ENCODE data around the gene ZNF208. TPM values are rescaled to one million over a fixed set of nuclear protein-coding genes. Genes with fewer than 3 reads are reported as not detected.
"Not testable (repeated sequence)": the region's sequence is repeated elsewhere in the genome, so short reads cannot be mapped to it uniquely, and the experiment has no call there.

Gene ZNF208
- total RNA-seq: 1.1 TPM
- polyA plus RNA-seq: 1.0 TPM

DNA sequence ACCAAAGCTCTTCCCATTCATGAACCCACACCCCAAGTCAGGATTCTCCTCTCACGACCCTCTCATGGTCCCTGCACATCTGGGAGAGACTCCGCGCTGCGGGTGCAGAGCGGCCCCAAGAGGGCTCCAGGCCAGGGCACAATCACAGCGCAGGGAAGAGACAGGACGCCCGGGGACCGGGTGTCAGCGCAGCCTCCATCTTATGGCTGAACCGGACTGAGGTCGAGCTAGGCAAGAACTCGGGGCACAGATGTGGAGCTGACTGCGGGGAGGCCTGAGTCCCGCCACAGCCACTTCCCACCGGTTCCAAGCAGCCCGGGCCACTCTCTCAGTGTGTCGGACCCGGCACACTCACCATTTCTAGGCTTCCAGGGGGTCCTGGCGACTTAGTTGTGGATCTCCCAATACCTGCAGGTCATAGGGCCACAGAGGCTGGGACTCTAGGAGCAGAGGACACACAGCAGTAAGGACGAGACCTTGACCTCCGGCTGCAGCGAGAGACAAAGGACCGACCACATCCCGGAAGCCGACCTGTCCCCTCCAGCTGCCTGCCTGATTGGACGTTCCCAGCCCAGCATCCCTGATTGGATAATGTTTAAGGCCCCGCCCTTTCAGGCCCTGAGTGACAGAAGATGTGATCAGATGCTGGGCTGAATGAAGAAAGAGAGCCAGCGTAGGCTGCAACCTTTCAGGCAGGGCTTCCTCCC lies at the start of gene ZNF208:
Gene ZNF208 (minus strand): TSS at position 507 of the 707 bp plus-strand sequence. CDS start 149 bp downstream, at position 358.
- 4% methylated on average over 29 of the region's 29 CpGs for WGBS

DNA sequence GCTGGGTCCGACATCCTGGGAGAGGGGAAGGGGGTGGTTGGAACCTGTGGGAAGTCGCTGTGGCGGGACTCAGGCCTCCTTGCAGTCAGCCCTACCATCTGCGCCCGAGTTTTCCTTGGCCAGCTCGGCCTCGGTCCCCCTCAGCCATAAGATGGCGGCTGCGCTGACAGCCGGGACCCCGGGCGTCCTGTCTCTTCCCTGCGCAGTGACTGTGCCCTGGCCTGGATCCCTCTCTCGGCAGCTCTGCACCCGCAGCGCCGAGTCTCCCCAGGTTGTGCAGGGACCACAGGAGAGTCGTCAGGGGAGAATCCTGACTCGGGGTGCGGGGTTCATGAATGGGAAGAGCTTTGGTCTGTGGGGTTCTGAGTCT lies 41.9 kb upstream of the ZNF208 start:
- no peak overlapping the region for H3K27ac ChIP-seq (ENCODE audit: low read depth)
- no peak for DNase-seq (ENCODE audit: extremely low spot score)
- WGBS: under 1% methylated on average over 20 of the region's 20 CpGs
- peak overlapping the region; percentile 49 for H3K4me3 ChIP-seq (ENCODE audit: low read depth, low read length)
- H3K4me1 ChIP-seq (ENCODE audit: insufficient read depth): no peaks in the 10 kb centered on the region
- H3K36me3 ChIP-seq (ENCODE audit: insufficient read depth): no peaks in the 10 kb centered on the region

More for the DNA sequence above, at the start of gene ZNF208:
- not testable (repeated sequence) for H3K27ac ChIP-seq (ENCODE audit: low read depth); H3K4me1 ChIP-seq (ENCODE audit: insufficient read depth); DNase-seq (ENCODE audit: extremely low spot score); H3K36me3 ChIP-seq (ENCODE audit: insufficient read depth)
- peak within 1 kb of the TSS; percentile 34 for H3K4me3 ChIP-seq (ENCODE audit: low read depth, low read length)

DNA sequence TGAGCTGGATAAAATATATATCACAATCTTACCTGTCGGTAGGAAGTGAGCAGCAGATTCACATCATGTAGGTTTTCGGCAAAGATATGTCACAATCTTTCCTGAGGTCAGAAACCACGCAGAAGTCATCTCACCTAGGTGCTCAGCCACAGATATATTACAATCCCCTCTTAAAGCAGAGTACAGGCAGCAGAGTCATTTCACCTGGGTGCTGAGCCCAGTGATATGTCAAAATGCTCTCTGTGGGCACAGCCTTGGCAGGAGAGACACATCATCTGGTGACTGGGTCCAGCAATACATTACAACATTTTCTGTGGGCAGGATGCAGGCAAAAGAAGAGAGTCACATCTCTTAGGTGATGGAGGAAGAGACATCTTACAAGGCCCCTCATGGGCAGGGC lies 30.4 kb upstream of the ZNF208 start:
- not testable (repeated sequence) for H3K4me3 ChIP-seq (ENCODE audit: low read depth, low read length); H3K27ac ChIP-seq (ENCODE audit: low read depth); H3K4me1 ChIP-seq (ENCODE audit: insufficient read depth); H3K36me3 ChIP-seq (ENCODE audit: insufficient read depth); DNase-seq (ENCODE audit: extremely low spot score)
- 74% methylated on average over 3 of the region's 3 CpGs for WGBS

DNA sequence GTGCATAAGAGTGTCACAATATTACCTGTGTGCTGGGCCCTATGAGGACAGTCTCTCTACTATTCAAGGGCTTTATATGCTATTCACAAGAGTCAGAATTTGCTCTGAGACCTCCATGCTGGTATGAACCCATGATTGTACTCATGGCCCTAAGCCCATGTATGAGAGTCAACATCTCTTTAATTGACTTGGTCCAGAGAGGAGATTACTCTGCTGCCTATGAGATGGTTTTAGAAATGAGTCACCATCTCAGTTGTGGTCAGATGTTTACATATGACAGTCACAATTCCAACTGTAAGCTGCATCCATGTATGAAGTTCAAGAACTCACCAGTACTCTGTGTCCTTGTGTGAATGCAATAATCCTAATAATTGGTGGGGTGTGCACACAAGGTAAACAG lies 19.9 kb upstream of the ZNF208 start:
- Histone ChIP-seq H3K4me3 (ENCODE audit: low read depth, low read length) (no peak overlapping the region), H3K27ac (ENCODE audit: low read depth) (no peak overlapping the region), H3K4me1 (ENCODE audit: insufficient read depth) (no peaks in the 10 kb centered on the region), H3K36me3 (ENCODE audit: insufficient read depth) (no peaks in the 10 kb centered on the region)
- no peak for DNase-seq (ENCODE audit: extremely low spot score)

DNA sequence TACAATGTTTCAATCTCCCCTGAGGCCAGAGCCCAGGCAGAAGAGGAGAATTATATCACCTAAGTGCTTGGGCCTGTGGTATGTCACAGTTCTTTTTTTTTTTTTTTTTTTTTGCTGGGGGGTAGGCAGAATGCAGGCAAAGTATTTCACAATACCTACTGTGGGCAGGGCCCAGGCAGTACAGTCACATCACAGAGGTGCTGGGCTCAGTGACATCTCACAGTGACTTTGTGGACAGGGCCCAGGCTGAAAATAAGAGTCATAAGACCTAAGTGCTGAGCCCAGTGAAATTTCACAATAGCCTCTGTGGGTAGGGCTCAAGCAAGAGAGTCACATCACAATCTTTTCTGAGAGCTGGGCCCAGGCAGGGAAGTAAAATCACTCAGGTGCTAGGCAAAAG lies 15.9 kb upstream of the ZNF208 start:
- no peak overlapping the region for H3K4me3 ChIP-seq (ENCODE audit: low read depth, low read length)
- H3K27ac ChIP-seq (ENCODE audit: low read depth): no peak overlapping the region
- H3K4me1 ChIP-seq (ENCODE audit: insufficient read depth): no peaks in the 10 kb centered on the region
- no peaks in the 10 kb centered on the region for H3K36me3 ChIP-seq (ENCODE audit: insufficient read depth)
- no peak for DNase-seq (ENCODE audit: extremely low spot score)

DNA sequence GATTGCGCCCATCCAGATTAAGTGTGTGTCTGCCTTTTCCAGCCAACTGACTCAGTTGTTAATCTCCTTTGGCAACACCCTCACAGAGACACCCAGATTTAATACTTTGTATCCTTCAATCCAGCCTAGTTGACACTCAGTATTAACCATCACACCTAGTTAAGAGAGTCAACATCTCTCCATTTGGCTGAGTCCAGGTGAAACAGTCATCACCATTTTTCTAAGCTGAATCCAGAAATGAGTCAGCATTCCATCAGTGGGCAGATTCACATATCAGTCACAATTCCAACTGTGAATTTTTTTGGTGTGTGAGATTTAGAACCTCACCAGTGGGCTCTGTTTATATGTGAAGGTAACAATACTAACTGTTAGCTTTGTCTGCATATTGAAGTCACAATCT lies 14.8 kb upstream of the ZNF208 start:
- not testable (repeated sequence) for H3K27ac ChIP-seq (ENCODE audit: low read depth); H3K36me3 ChIP-seq (ENCODE audit: insufficient read depth); DNase-seq (ENCODE audit: extremely low spot score); H3K4me1 ChIP-seq (ENCODE audit: insufficient read depth); H3K4me3 ChIP-seq (ENCODE audit: low read depth, low read length)
- 100% methylated on average over 1 of the region's 1 CpG for WGBS

DNA sequence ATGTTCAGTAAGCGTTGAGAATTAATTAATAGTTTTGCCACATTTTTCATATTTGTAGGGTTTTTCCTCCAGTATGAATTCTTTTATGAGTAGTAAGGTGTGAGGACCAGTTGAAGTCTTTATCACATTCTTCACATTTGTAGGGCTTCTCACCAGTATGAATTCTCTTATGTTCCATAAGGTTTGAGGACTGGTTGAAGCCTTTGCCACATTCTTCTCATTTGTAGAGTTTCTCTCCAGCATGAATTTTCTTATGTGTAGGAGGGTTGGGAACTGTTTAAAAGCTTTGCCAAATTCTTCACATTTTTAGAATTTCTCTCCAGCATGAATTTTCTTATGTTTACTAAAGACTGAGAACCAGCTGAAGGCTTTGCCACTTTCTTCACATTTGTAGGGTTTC lies 40.3 kb downstream of the ZNF208 start:
- DNase-seq (ENCODE audit: extremely low spot score): no peak
- no peak overlapping the region for H3K4me3 ChIP-seq (ENCODE audit: low read depth, low read length)
- WGBS: 82% methylated on average over 1 of the region's 1 CpG

DNA sequence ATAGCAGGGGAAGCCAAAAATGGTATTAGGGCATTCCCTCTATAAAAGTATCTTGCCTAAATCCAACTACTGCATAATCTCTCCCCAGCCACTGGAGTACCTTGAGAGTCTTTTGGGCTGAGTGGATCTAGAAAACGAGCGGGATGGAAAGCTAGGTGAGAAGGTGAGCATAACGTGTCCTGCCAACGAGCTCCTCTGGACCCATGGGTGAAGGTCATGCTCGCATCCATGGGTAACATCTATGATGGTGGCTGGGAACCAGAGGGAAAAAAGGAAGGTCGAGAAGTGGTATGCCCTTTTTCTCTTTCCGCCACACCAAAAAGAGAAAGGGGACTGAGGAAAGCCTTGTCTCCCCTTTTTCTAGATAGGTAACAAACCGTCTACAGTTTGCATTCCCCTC lies 63.0 kb downstream of the ZNF208 start:
- Histone ChIP-seq H3K27ac (ENCODE audit: low read depth) (no peak overlapping the region), H3K4me1 (ENCODE audit: insufficient read depth) (no peaks in the 10 kb centered on the region), H3K36me3 (ENCODE audit: insufficient read depth) (no peaks in the 10 kb centered on the region), H3K4me3 (ENCODE audit: low read depth, low read length) (no peak overlapping the region)
- no peak for DNase-seq (ENCODE audit: extremely low spot score)
- 71% methylated on average over 8 of the region's 8 CpGs for WGBS

More for the DNA sequence above, 40.3 kb downstream of the ZNF208 start:
- H3K36me3 ChIP-seq (ENCODE audit: insufficient read depth): no peaks in the 10 kb centered on the region
- no peak overlapping the region for H3K27ac ChIP-seq (ENCODE audit: low read depth)
- H3K4me1 ChIP-seq (ENCODE audit: insufficient read depth): no peaks in the 10 kb centered on the region

DNA sequence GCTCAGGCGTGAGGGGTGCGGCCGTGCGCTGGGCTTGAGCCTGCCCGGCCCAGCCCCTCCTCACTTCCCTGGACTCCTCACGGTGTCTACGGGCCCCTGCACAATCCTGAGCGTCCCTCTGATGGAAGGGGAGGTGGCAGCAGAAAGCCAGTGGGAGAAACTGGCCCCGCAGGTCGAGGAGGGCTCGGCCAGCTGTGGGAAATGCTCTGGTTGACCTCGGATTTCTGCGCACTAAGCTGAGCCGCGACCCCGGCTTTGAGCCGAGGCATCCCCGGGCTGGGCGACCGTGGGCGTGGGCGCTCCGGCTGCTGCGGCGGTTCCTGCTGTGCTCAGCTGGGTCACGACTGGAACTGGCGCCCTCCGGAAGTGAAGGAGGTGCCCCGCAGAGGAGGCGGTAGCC lies 70.1 kb downstream of the ZNF208 start:
- Histone ChIP-seq H3K4me1 (ENCODE audit: insufficient read depth) (no peaks in the 10 kb centered on the region), H3K4me3 (ENCODE audit: low read depth, low read length) (no peak overlapping the region), H3K36me3 (ENCODE audit: insufficient read depth) (peaks cover 2% of the 10 kb centered on the region), H3K27ac (ENCODE audit: low read depth) (no peak overlapping the region)
- DNase-seq (ENCODE audit: extremely low spot score): no peak
- WGBS: 81% methylated on average over 30 of the region's 30 CpGs

DNA sequence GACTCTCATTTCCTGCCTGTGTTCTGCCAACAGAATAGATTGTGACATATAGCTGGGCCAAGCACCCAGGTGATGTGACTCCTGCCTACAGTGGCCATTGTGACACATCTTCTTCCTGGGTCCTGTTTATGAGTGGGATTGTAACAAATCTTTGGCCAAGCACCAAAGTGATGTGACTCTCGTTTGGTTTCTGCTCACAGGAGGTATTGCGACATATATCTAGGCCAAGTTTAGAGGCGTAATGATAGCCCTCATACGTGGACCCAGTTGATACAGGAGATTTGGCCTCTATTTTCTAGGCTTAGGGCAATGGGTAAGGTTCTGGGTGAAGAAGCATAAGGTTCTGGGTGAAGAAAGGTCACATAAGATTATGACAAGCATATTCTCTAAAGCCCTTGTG lies 76.2 kb downstream of the ZNF208 start:
- peaks cover 2% of the 10 kb centered on the region for H3K36me3 ChIP-seq (ENCODE audit: insufficient read depth)
- no peak overlapping the region for H3K27ac ChIP-seq (ENCODE audit: low read depth)
- 70% methylated on average over 4 of the region's 4 CpGs for WGBS
- no peak for DNase-seq (ENCODE audit: extremely low spot score)
- no peaks in the 10 kb centered on the region for H3K4me1 ChIP-seq (ENCODE audit: insufficient read depth)
- H3K4me3 ChIP-seq (ENCODE audit: low read depth, low read length): no peak overlapping the region

DNA sequence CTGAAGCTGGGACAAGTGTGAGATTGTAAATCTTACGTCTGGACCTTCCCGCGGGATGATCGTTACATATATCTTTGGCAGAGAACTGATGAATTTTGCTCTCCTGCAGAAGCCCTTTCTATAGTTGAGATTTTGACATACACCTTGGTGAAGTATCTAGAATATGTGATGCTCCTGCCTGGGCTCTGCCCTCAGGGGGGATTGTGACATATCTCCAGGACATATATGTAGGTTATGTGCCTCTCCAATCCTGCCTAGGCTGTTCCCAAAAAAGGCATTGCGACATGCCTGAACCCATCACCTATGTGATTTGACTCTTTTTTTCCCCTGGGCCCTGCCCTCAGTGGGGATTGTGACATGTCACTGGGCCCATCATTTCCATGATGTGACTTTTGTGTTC lies 76.6 kb downstream of the ZNF208 start:
- H3K27ac ChIP-seq (ENCODE audit: low read depth): no peak overlapping the region
- 92% methylated on average over 5 of the region's 5 CpGs for WGBS
- peaks cover 2% of the 10 kb centered on the region for H3K36me3 ChIP-seq (ENCODE audit: insufficient read depth)
- DNase-seq (ENCODE audit: extremely low spot score): no peak
- no peaks in the 10 kb centered on the region for H3K4me1 ChIP-seq (ENCODE audit: insufficient read depth)
- H3K4me3 ChIP-seq (ENCODE audit: low read depth, low read length): no peak overlapping the region

DNA sequence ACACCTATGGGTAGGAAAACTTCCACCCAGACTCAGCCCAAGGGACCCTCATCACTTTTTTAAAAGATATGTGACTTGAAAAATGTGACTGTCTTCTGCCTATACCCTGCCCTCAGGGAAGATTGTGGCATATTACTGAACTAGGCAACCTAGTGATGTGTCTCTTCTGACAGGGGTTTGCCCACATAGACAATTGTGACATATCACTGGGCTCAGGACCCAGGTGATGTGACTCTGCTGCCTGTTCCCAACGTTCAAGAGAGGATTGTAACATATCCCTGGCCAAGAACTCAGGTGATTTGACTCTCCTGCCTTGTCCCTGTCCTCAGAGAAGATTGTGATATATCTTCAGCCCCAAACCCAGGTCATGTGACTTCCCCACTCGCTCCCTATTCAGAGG lies 88.5 kb downstream of the ZNF208 start:
- H3K36me3 ChIP-seq (ENCODE audit: insufficient read depth): no peaks in the 10 kb centered on the region
- H3K4me3 ChIP-seq (ENCODE audit: low read depth, low read length): no peak overlapping the region
- 24% methylated on average over 2 of the region's 2 CpGs for WGBS
- no peaks in the 10 kb centered on the region for H3K4me1 ChIP-seq (ENCODE audit: insufficient read depth)
- no peak overlapping the region for H3K27ac ChIP-seq (ENCODE audit: low read depth)
- no peak for DNase-seq (ENCODE audit: extremely low spot score)

DNA sequence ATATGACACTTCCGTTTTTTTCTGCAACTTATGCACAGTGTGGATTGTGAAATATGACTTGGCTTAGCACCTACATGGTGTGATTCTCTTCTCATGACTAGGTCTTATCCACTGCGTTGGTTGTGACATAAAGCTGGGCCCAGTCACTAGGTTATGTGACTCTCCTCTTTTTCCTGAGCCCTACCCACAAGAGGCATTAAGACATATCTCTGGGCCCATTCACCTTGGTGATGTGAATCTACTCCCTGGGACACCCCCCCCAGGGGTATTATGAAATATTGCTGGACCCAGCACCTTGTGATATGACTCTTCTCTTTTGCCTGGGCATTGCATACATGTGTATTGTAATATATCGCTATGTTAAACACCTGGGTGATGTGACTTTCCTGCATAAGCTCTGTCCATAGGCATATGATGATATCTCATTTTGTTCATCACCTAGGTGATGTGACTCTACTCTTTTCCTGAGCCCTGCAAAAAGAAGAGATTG lies 89.0 kb downstream of the ZNF208 start:
- no peak for DNase-seq (ENCODE audit: extremely low spot score)
- WGBS: 84% methylated on average over 3 of the region's 3 CpGs
- Histone ChIP-seq H3K27ac (ENCODE audit: low read depth) (no peak overlapping the region), H3K4me3 (ENCODE audit: low read depth, low read length) (no peak overlapping the region), H3K4me1 (ENCODE audit: insufficient read depth) (no peaks in the 10 kb centered on the region), H3K36me3 (ENCODE audit: insufficient read depth) (no peaks in the 10 kb centered on the region)

DNA sequence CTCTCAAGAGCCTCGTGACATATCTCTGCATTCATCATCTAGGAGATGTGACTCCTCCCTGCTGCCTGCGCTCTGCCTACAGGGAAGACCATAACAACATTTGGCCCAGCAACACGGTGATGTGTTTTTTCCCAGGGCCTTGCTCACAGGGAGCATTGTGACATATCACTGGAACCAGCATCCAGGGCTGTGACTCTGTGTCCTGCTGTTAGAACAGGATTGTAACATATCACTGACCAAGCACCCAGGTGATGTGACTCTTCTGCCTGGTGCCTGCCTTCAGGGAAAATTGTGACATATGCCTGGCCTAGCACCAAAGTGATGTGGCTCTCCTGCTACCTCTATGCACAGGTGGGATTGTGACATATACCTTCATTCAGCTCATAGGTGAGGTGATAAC lies 95.3 kb downstream of the ZNF208 start:
- WGBS: 45% methylated on average over 3 of the region's 3 CpGs
- H3K4me3 ChIP-seq (ENCODE audit: low read depth, low read length): no peak overlapping the region
- no peaks in the 10 kb centered on the region for H3K36me3 ChIP-seq (ENCODE audit: insufficient read depth)
- DNase-seq (ENCODE audit: extremely low spot score): no peak
- H3K4me1 ChIP-seq (ENCODE audit: insufficient read depth): no peaks in the 10 kb centered on the region
- H3K27ac ChIP-seq (ENCODE audit: low read depth): no peak overlapping the region

DNA sequence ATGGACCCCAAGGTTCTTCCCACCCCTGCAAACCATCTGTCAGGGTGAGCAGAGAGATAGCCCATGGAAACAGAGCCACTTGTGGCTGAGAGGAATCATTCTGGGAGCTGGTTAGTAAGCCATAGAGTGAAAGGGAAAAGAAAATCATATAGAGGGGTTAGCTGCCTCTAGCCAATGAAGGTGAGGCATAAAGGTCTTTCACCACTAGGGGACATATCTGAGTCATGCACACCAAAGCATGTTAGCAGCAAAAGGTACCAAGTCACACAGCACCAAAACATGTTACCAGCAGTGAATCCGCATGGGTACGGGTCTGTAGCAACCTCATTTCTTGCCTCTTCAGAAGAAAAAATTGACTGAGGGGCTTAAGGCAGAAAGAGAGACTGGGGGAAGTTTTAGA lies 98.1 kb downstream of the ZNF208 start:
- no peak for DNase-seq (ENCODE audit: extremely low spot score)
- WGBS: 69% methylated on average over 2 of the region's 2 CpGs
- Histone ChIP-seq H3K4me3 (ENCODE audit: low read depth, low read length) (no peak overlapping the region), H3K4me1 (ENCODE audit: insufficient read depth) (no peaks in the 10 kb centered on the region), H3K36me3 (ENCODE audit: insufficient read depth) (no peaks in the 10 kb centered on the region), H3K27ac (ENCODE audit: low read depth) (no peak overlapping the region)

All from urinary bladder (tissue), 4 donors.